Measurements from ENCODE around the gene MPPED1.
A peak's percentile ranks its signal among the peaks of the same experiment; 100 is the strongest.

Gene MPPED1

GRCh38 chr22:43411869-43412807 is at the start of gene MPPED1:
TSS of gene MPPED1 (plus strand) at chr22:43412014. CDS start at chr22:43424986, 12,972 bp downstream.
- no peak for DNase-seq

GRCh38 chr22:43363315-43364168 is 48.3 kb upstream of the MPPED1 start:
- DNase-seq: no peak

GRCh38 chr22:43364169-43364435 is 47.7 kb upstream of the MPPED1 start:
- DNase-seq: no peak

- no peak for DNase-seq
These were observed 45.9 kb upstream of the MPPED1 start for GRCh38 chr22:43365715-43366440.

- no peak for DNase-seq
These were observed 41.8 kb upstream of the MPPED1 start for GRCh38 chr22:43370036-43370435.

GRCh38 chr22:43375951-43376455 is 35.8 kb upstream of the MPPED1 start:
- no peak for DNase-seq

GRCh38 chr22:43376765-43377547 is 34.9 kb upstream of the MPPED1 start:
- no peak for DNase-seq

GRCh38 chr22:43377548-43377895 is 34.3 kb upstream of the MPPED1 start:
- DNase-seq: no peak

GRCh38 chr22:43377896-43378704 is 33.7 kb upstream of the MPPED1 start:
- DNase-seq: no peak

- peak; percentile 37 for DNase-seq
These were observed 30.1 kb upstream of the MPPED1 start for GRCh38 chr22:43381693-43382092.

- no peak for DNase-seq
These were observed 27.0 kb upstream of the MPPED1 start for GRCh38 chr22:43384863-43385262.

GRCh38 chr22:43385770-43386641 is 25.8 kb upstream of the MPPED1 start:
- DNase-seq: peak; percentile 88

- peak; percentile 30 for DNase-seq
These were observed 24.0 kb upstream of the MPPED1 start for GRCh38 chr22:43387815-43388214.

- peak; percentile 86 for DNase-seq
These were observed 23.4 kb upstream of the MPPED1 start for GRCh38 chr22:43388420-43388851.

- peak; percentile 22 for DNase-seq
These were observed 22.5 kb upstream of the MPPED1 start for GRCh38 chr22:43389227-43389836.

GRCh38 chr22:43390166-43390565 is 21.6 kb upstream of the MPPED1 start:
- DNase-seq: peak; percentile 8

- no peak for DNase-seq
These were observed 20.9 kb upstream of the MPPED1 start for GRCh38 chr22:43390872-43391271.

- DNase-seq: peak; percentile 30
These were observed 20.5 kb upstream of the MPPED1 start for GRCh38 chr22:43391306-43391705.

- peak; percentile 36 for DNase-seq
These were observed 19.3 kb upstream of the MPPED1 start for GRCh38 chr22:43392385-43392989.

Data from islet precursor cell (in vitro differentiated cells).